ENCODE data around the gene PCDHB8.
"Not testable (repeated sequence)": the region's sequence is repeated elsewhere in the genome, so short reads cannot be mapped to it uniquely, and the experiment has no call there.

The PCDHB8 gene

DNA sequence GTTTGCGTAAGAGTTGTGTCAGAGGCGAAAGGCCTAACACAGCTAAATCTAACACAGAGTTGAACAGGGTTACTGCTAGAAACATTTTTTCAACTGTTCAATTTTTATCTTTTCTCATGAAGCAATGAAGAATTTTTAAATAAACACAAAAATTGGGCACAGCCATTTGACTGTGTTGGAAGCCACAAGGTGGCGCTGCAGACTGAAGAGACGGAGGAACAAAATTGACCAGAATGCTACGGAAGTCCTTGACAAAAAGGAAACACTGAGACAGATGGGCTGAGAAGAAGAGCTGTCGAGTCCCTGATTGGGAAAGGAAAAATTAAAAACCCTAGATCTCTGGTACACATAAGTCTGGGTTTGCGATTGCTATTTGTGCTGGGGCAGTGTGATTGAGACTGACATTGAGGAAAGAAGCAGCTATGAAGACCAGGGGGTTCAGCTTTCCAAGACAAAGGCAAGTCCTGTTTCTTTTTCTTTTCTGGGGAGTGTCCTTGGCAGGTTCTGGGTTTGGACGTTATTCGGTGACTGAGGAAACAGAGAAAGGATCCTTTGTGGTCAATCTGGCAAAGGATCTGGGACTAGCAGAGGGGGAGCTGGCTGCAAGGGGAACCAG is 9.4 kb downstream of the PCDHB8 start, which contains the start of gene PCDHB9:
Gene PCDHB9, plus strand, starts transcription at position 265 of the 616 bp plus-strand sequence. Its CDS starts 158 bp downstream, at position 423.
- no peak for DNase-seq

DNA sequence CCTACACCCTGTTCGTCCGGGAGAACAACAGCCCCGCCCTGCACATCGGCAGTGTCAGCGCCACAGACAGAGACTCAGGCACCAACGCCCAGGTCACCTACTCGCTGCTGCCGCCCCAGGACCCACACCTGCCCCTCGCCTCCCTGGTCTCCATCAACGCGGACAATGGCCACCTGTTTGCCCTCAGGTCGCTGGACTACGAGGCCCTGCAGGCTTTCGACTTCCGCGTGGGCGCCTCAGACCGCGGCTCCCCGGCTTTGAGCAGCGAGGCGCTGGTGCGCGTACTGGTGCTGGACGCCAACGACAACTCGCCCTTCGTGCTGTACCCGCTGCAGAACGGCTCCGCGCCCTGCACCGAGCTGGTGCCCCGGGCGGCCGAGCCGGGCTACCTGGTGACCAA is 11.1 kb downstream of the PCDHB8 start:
- DNase-seq, result not testable (repeated sequence)

DNA sequence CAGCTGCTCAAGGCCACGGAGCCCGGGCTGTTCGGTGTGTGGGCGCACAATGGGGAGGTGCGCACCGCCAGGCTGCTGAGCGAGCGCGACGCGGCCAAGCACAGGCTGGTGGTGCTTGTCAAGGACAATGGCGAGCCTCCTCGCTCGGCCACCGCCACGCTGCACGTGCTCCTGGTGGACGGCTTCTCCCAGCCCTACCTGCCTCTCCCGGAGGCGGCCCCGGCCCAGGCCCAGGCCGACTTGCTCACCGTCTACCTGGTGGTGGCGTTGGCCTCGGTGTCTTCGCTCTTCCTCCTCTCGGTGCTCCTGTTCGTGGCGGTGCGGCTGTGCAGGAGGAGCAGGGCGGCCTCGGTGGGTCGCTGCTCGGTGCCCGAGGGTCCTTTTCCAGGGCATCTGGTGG is 11.5 kb downstream of the PCDHB8 start:
- not testable (repeated sequence) for DNase-seq

DNA sequence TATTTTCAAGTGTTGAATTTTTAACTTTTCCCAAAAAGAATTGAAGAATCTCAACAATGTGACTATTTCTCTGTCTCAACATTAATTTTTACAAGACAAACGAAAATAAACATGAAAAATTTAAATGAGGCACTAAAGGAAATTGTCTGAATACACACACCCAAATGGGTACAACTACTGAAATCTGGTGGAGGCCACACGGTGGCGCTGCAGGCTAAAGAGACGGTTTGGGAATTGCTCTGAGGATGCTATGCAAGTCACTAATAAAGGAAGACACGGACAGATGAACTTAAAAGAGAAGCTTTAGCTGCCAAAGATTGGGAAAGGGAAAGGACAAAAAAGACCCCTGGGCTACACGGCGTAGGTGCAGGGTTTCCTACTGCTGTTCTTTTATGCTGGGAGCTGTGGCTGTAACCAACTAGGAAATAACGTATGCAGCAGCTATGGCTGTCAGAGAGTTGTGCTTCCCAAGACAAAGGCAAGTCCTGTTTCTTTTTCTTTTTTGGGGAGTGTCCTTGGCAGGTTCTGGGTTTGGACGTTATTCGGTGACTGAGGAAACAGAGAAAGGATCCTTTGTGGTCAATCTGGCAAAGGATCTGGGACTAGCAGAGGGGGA is 14.6 kb downstream of the PCDHB8 start, which contains the start of gene PCDHB10:
Gene PCDHB10, plus strand, starts transcription at position 244 of the 616 bp plus-strand sequence. Its CDS starts 200 bp downstream, at position 444.
- DNase-seq, result no peak

GRCh38 chr5:141194332-141194731 is 16.7 kb downstream of the PCDHB8 start:
- not testable (repeated sequence) for DNase-seq

GRCh38 chr5:141196363-141196762 is 18.8 kb downstream of the PCDHB8 start:
- no peak for DNase-seq

- DNase-seq, result no peak
Observed at GRCh38 chr5:141199359-141200235, 22.0 kb downstream of the PCDHB8 start, which contains the start of gene PCDHB11. Gene PCDHB11, plus strand, starts transcription at chr5:141199627. Its CDS starts 148 bp downstream, at chr5:141199775.

- not testable (repeated sequence) for DNase-seq
Observed at GRCh38 chr5:141201126-141201525, 23.5 kb downstream of the PCDHB8 start.

DNA sequence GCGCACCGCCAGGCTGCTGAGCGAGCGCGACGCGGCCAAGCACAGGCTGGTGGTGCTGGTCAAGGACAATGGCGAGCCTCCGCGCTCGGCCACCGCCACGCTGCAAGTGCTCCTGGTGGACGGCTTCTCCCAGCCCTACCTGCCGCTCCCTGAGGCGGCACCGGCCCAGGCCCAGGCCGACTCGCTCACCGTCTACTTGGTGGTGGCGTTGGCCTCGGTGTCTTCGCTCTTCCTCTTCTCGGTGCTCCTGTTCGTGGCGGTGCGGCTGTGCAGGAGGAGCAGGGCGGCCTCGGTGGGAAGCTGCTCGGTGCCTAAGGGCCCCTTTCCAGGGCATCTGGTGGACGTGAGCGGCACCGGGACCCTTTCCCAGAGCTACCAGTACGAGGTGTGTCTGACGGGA is 24.1 kb downstream of the PCDHB8 start:
- not testable (repeated sequence) for DNase-seq

DNA sequence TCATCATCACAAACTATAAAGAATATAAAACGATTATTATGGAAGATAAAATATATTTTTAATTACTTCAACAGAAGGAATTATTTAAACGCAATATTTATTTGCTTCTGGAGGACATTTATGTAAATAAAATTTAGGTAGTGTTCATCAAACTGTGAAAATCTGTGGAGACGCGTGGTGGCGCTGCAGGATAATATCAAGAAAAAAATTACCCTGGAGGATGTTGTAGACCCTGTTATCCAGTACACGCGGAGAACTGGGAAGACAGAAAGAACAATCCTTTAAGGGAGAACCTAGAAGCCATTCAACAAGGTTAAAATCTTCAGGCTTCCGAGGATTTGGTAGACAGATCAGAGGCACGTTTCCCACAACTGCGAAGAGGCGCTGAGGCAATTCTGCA is 30.9 kb downstream of the PCDHB8 start, which contains the start of gene PCDHB12:
Gene PCDHB12, plus strand, starts transcription at position 242 of the 400 bp plus-strand sequence. CDS start 189 bp downstream, outside the sequence.
- no peak for DNase-seq

DNA sequence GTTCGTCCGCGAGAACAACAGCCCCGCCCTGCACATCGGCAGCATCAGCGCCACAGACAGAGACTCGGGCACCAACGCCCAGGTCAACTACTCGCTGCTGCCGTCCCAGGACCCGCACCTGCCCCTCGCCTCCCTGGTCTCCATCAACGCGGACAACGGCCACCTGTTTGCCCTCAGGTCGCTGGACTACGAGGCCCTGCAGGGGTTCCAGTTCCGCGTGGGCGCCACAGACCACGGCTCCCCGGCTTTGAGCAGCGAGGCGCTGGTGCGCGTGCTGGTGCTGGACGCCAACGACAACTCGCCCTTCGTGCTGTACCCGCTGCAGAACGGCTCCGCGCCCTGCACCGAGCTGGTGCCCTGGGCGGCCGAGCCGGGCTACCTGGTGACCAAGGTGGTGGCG is 32.7 kb downstream of the PCDHB8 start:
- DNase-seq, result not testable (repeated sequence)

- not testable (repeated sequence) for DNase-seq
Observed at GRCh38 chr5:141210849-141211248, 33.3 kb downstream of the PCDHB8 start.

GRCh38 chr5:141213656-141214339 is 36.2 kb downstream of the PCDHB8 start, which contains the start of gene PCDHB13:
Gene PCDHB13, plus strand, starts transcription at chr5:141213919. Its CDS starts 205 bp downstream, at chr5:141214124.
- DNase-seq, result not testable (repeated sequence)

GRCh38 chr5:141214583-141214982 is 37.0 kb downstream of the PCDHB8 start:
- DNase-seq, result not testable (repeated sequence)

- DNase-seq, result not testable (repeated sequence)
Observed at GRCh38 chr5:141215504-141215903, 37.9 kb downstream of the PCDHB8 start.

DNA sequence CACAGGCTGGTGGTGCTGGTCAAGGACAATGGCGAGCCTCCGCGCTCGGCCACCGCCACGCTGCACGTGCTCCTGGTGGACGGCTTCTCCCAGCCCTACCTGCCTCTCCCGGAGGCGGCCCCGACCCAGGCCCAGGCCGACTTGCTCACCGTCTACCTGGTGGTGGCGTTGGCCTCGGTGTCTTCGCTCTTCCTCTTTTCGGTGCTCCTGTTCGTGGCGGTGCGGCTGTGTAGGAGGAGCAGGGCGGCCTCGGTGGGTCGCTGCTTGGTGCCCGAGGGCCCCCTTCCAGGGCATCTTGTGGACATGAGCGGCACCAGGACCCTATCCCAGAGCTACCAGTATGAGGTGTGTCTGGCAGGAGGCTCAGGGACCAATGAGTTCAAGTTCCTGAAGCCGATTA is 38.4 kb downstream of the PCDHB8 start:
- not testable (repeated sequence) for DNase-seq

GRCh38 chr5:141223112-141223783 is 45.7 kb downstream of the PCDHB8 start, which contains the start of gene PCDHB14:
Gene PCDHB14, plus strand, starts transcription at chr5:141223343. Its CDS starts 163 bp downstream, at chr5:141223506.
- no peak for DNase-seq

- not testable (repeated sequence) for DNase-seq
Observed at GRCh38 chr5:141224844-141225243, 47.3 kb downstream of the PCDHB8 start.

- DNase-seq, result not testable (repeated sequence)
Observed at GRCh38 chr5:141225421-141225820, 47.8 kb downstream of the PCDHB8 start.

Measured in activated CD4-positive, CD25-positive, alpha-beta regulatory T cell treated with anti-CD3 and anti-CD28 coated beads, Interleukin-2, amount 50 U/mL, for 72 hours (primary cell).